Progenitor cell of endocrine pancreas (in vitro differentiated cells): ENCODE measurements around the gene PIK3IP1. TPM values are rescaled to one million over a fixed set of nuclear protein-coding genes. Genes with fewer than 3 reads are reported as not detected.
A peak's percentile ranks its signal among the peaks of the same experiment; 100 is the strongest.

ENCODE experiments used
- DNase-seq: peaks from one replicate; pipeline ENCODE4 v3.0.0; 2021; ENCODE audit warnings: low spot score; ENCODE audit not compliant: unreplicated experiment
- H3K27ac Mint-ChIP-seq: 2 replicates; pipeline ENCODE4 v1.8.0; 2021; ENCODE audit warnings: mild to moderate bottlenecking, moderate library complexity, mixed read lengths
- H3K27me3 Mint-ChIP-seq: 2 replicates; pipeline ENCODE4 v1.8.0; 2021; ENCODE audit warnings: mixed read lengths
- H3K36me3 Mint-ChIP-seq: 2 replicates; pipeline ENCODE4 v1.8.0; 2022; ENCODE audit warnings: mixed read lengths; ENCODE audit not compliant: insufficient read depth
- H3K4me1 Mint-ChIP-seq: 2 replicates; pipeline ENCODE4 v1.8.0; 2021; ENCODE audit warnings: low read depth, mixed read lengths
- H3K4me3 Mint-ChIP-seq: 2 replicates; pipeline ENCODE4 v1.8.0; 2021; ENCODE audit warnings: low read depth, mild to moderate bottlenecking, moderate library complexity, mixed read lengths
- H3K9me3 Mint-ChIP-seq: 2 replicates; pipeline ENCODE4 v1.8.0; 2021; ENCODE audit warnings: low read depth, mixed read lengths
- CTCF ChIP-seq: fragments of 200-600 bp; sonication (generic); IDR thresholded peaks from one replicate; pipeline ENCODE4 v1.5.0; 2021; ENCODE audit warnings: antibody characterized with exemption, mild to moderate bottlenecking; ENCODE audit not compliant: unreplicated experiment
- total RNA-seq: library from RNA; stranded (reverse); gene quantifications from 2 replicates; pipeline ENCODE4 v1.2.1, GENCODE V29; 2021

The PIK3IP1 gene
- total RNA-seq, 1 donor from 2014 or later, result 7.6 TPM

- Mint-ChIP-seq H3K27me3 (no peaks in the 10 kb centered on the region), H3K9me3 (no peaks in the 10 kb centered on the region), H3K4me1 (peaks cover 5% of the 10 kb centered on the region), H3K4me3 (no peak overlapping the region), H3K27ac (no peak overlapping the region), H3K36me3 (peaks cover 9% of the 10 kb centered on the region)
- DNase-seq, result no peak
- no peak for TF ChIP-seq CTCF
These were observed 14.1 kb downstream of the PIK3IP1 start for GRCh38 chr22:31278151-31278621.

GRCh38 chr22:31277741-31278140 lies 14.5 kb downstream of the PIK3IP1 start:
- no peak overlapping the region for H3K4me3 Mint-ChIP-seq
- no peak for DNase-seq
- no peaks in the 10 kb centered on the region for H3K27me3 Mint-ChIP-seq
- H3K4me1 Mint-ChIP-seq, result peaks cover 3% of the 10 kb centered on the region
- H3K9me3 Mint-ChIP-seq, result no peaks in the 10 kb centered on the region
- H3K36me3 Mint-ChIP-seq, result peaks cover 9% of the 10 kb centered on the region
- H3K27ac Mint-ChIP-seq, result no peak overlapping the region
- no peak for TF ChIP-seq CTCF

GRCh38 chr22:31276426-31277167 lies 15.7 kb downstream of the PIK3IP1 start:
- H3K36me3 Mint-ChIP-seq, result peaks cover 9% of the 10 kb centered on the region
- H3K4me1 Mint-ChIP-seq, result peaks cover 4% of the 10 kb centered on the region

GRCh38 chr22:31275576-31275975 lies 16.7 kb downstream of the PIK3IP1 start:
- TF ChIP-seq CTCF, result no peak
- H3K4me3 Mint-ChIP-seq, result no peak overlapping the region
- H3K27ac Mint-ChIP-seq, result peak overlapping the region; percentile 44
- H3K36me3 Mint-ChIP-seq, result peaks cover 13% of the 10 kb centered on the region
- H3K27me3 Mint-ChIP-seq, result no peaks in the 10 kb centered on the region
- peaks cover 7% of the 10 kb centered on the region for H3K4me1 Mint-ChIP-seq
- H3K9me3 Mint-ChIP-seq, result no peaks in the 10 kb centered on the region
- DNase-seq, result no peak

More at GRCh38 chr22:31276426-31277167, 15.7 kb downstream of the PIK3IP1 start:
- no peak for DNase-seq
- no peak for TF ChIP-seq CTCF
- no peak overlapping the region for H3K27ac Mint-ChIP-seq
- no peaks in the 10 kb centered on the region for H3K27me3 Mint-ChIP-seq
- no peak overlapping the region for H3K4me3 Mint-ChIP-seq
- H3K9me3 Mint-ChIP-seq, result no peaks in the 10 kb centered on the region

GRCh38 chr22:31275018-31275417 lies 17.3 kb downstream of the PIK3IP1 start:
- Mint-ChIP-seq H3K4me1 (peaks cover 9% of the 10 kb centered on the region), H3K9me3 (no peaks in the 10 kb centered on the region), H3K4me3 (no peak overlapping the region), H3K27me3 (no peaks in the 10 kb centered on the region), H3K36me3 (peaks cover 17% of the 10 kb centered on the region), H3K27ac (peak overlapping the region; percentile 69)
- no peak for DNase-seq
- TF ChIP-seq CTCF, result no peak
